ENCODE measurements around the gene GOLGA6C. TPM values are rescaled to one million over a fixed set of nuclear protein-coding genes. Genes with fewer than 3 reads are reported as not detected.

The GOLGA6C gene
- total RNA-seq, 4 donors from 2014 or later = not detected

- DNase-seq = no peak
- no peaks in the 10 kb centered on the region for H3K4me1 ChIP-seq
- no peaks in the 10 kb centered on the region for H3K27me3 ChIP-seq
- no peak overlapping the region for H3K27ac ChIP-seq
- H3K4me3 ChIP-seq = no peak overlapping the region
- no peak for TF ChIP-seq CTCF (IDR thresholded peaks at IDR 0.05)
- no peak for TF ChIP-seq POLR2A (IDR thresholded peaks at IDR 0.05)
- no peaks in the 10 kb centered on the region for H3K36me3 ChIP-seq
- no peaks in the 10 kb centered on the region for H3K9me3 ChIP-seq
- intact Hi-C loops (cut with DNase I; ENCODE audit: low total_unique reads) = no loop called here
These were observed 28.2 kb upstream of the GOLGA6C start for GRCh38 chr15:75230016-75230343.

- Histone ChIP-seq H3K9me3 (no peaks in the 10 kb centered on the region), H3K36me3 (no peaks in the 10 kb centered on the region), H3K4me1 (no peaks in the 10 kb centered on the region), H3K27me3 (no peaks in the 10 kb centered on the region), H3K27ac (no peak overlapping the region), H3K4me3 (no peak overlapping the region)
- no peak for DNase-seq
- no peak for TF ChIP-seq CTCF (IDR thresholded peaks at IDR 0.05)
- no peak for TF ChIP-seq POLR2A (IDR thresholded peaks at IDR 0.05)
- intact Hi-C loops (cut with DNase I; ENCODE audit: low total_unique reads) = no loop called here
These were observed 27.4 kb upstream of the GOLGA6C start for GRCh38 chr15:75230551-75231371.

- intact Hi-C loops (cut with DNase I; ENCODE audit: low total_unique reads) = no loop called here
- Histone ChIP-seq H3K4me1 (no peaks in the 10 kb centered on the region), H3K9me3 (no peaks in the 10 kb centered on the region), H3K4me3 (no peak overlapping the region), H3K27me3 (no peaks in the 10 kb centered on the region), H3K36me3 (no peaks in the 10 kb centered on the region), H3K27ac (no peak overlapping the region)
- DNase-seq = no peak
- TF ChIP-seq POLR2A (IDR thresholded peaks at IDR 0.05) = no peak
- no peak for TF ChIP-seq CTCF (IDR thresholded peaks at IDR 0.05)
These were observed 26.3 kb upstream of the GOLGA6C start for GRCh38 chr15:75231836-75232235.

- H3K27ac ChIP-seq = no peak overlapping the region
- intact Hi-C loops (cut with DNase I; ENCODE audit: low total_unique reads) = no loop called here
- H3K9me3 ChIP-seq = no peaks in the 10 kb centered on the region
- TF ChIP-seq CTCF (IDR thresholded peaks at IDR 0.05) = no peak
- no peak for TF ChIP-seq POLR2A (IDR thresholded peaks at IDR 0.05)
- H3K4me3 ChIP-seq = no peak overlapping the region
- DNase-seq = no peak
- H3K4me1 ChIP-seq = no peaks in the 10 kb centered on the region
- no peaks in the 10 kb centered on the region for H3K27me3 ChIP-seq
- no peaks in the 10 kb centered on the region for H3K36me3 ChIP-seq
These were observed 25.8 kb upstream of the GOLGA6C start for GRCh38 chr15:75232252-75232813.

GRCh38 chr15:75232826-75233503 is 25.2 kb upstream of the GOLGA6C start:
- TF ChIP-seq POLR2A (IDR thresholded peaks at IDR 0.05) = no peak
- no peak for TF ChIP-seq CTCF (IDR thresholded peaks at IDR 0.05)
- Histone ChIP-seq H3K27me3 (no peaks in the 10 kb centered on the region), H3K4me3 (no peak overlapping the region), H3K9me3 (no peaks in the 10 kb centered on the region), H3K4me1 (no peaks in the 10 kb centered on the region), H3K36me3 (no peaks in the 10 kb centered on the region), H3K27ac (no peak overlapping the region)
- DNase-seq = no peak
- intact Hi-C loops (cut with DNase I; ENCODE audit: low total_unique reads) = no loop called here

Measured in uterus (tissue), 4 donors.